NB4 (cell line): ENCODE results near the gene CAMK2N1.

Experiments used
- DNase-seq: peaks from one replicate; pipeline ENCODE4 v3.0.0; 2010; ENCODE audit warnings: low read depth
- H3K4me3 ChIP-seq: one replicate; pipeline ENCODE4 v1.5.1; 2011; ENCODE audit warnings: mild to moderate bottlenecking, low read depth, low read length, moderate library complexity
- CTCF ChIP-seq: IDR thresholded peaks from one replicate; pipeline ENCODE4 v1.5.1; 2012; ENCODE audit warnings: low read depth, low read length
- MAX ChIP-seq: IDR thresholded peaks from 2 replicates; pipeline ENCODE4 v1.6.1; 2011; ENCODE audit warnings: low read depth, low read length
- MYC ChIP-seq: IDR thresholded peaks from 2 replicates; pipeline ENCODE4 v1.6.1; 2011; ENCODE audit warnings: low read depth, low read length
- POLR2A ChIP-seq: IDR thresholded peaks from 2 replicates; pipeline ENCODE4 v1.6.1; 2011; ENCODE audit warnings: mild to moderate bottlenecking; ENCODE audit not compliant: insufficient read length; ENCODE audit errors: extremely low read depth

CAMK2N1 gene

GRCh38 chr1:20440785-20441200 is 45.2 kb downstream of the CAMK2N1 start:
- TF ChIP-seq POLR2A (no peak), CTCF (no peak), MYC (peak; percentile 29; the same call in 1 of the 2 replicates), MAX (peak; percentile 95)
- H3K4me3 ChIP-seq, result no peak overlapping the region
- peak; percentile 46 for DNase-seq

- TF ChIP-seq MAX (no peak), CTCF (no peak), POLR2A (no peak), MYC (no peak)
- DNase-seq, result peak; percentile 35
These were observed 46.7 kb downstream of the CAMK2N1 start for GRCh38 chr1:20439282-20439681.

GRCh38 chr1:20437640-20438039 is 48.4 kb downstream of the CAMK2N1 start:
- H3K4me3 ChIP-seq, result no peak overlapping the region
- DNase-seq, result no peak
- TF ChIP-seq MAX (no peak), CTCF (no peak), POLR2A (no peak), MYC (no peak)

More at GRCh38 chr1:20439282-20439681, 46.7 kb downstream of the CAMK2N1 start:
- H3K4me3 ChIP-seq, result no peak overlapping the region

GRCh38 chr1:20432891-20433290 is 53.1 kb downstream of the CAMK2N1 start:
- no peak for TF ChIP-seq MYC
- TF ChIP-seq POLR2A, result no peak
- TF ChIP-seq CTCF, result no peak
- no peak for TF ChIP-seq MAX
- DNase-seq, result no peak
- no peak overlapping the region for H3K4me3 ChIP-seq
